Keratinocyte (primary cell): ENCODE measurements around the gene CENPT. TPM values are rescaled to one million over a fixed set of nuclear protein-coding genes. Genes with fewer than 3 reads are reported as not detected.

ENCODE experiments used
- DNase-seq: peaks from one replicate; pipeline ENCODE4 v3.0.0-alpha.2; 2011; ENCODE audit warnings: low read depth, missing footprints, low spot score
- FAIRE-seq: peaks from 2 replicates; lab custom pipeline; 2011; peaks lifted over from hg19 to GRCh38; lab: Jason Lieb, UNC
- H2AFZ ChIP-seq: 2 replicates; pipeline ENCODE4 v1.6.0; 2012; ENCODE audit warnings: low read length, control low read depth, inconsistent platforms; ENCODE audit not compliant: control insufficient read depth
- H3K27ac ChIP-seq: 2 replicates; pipeline ENCODE4 v1.5.1; 2011; ENCODE audit warnings: low read length; ENCODE audit not compliant: control insufficient read depth, insufficient read depth
- H3K27me3 ChIP-seq: 3 replicates; pipeline ENCODE4 v1.6.0; 2011; ENCODE audit warnings: low read length; ENCODE audit not compliant: control insufficient read depth, insufficient read depth; ENCODE audit errors: extremely low read depth
- H3K36me3 ChIP-seq, 2 experiments: 2 replicates in 1 of 2; 3 replicates in 1 of 2; pipeline ENCODE4 v1.5.1; 2011; ENCODE audit warnings: low read length in 2 of 2, mild to moderate bottlenecking in 1 of 2; ENCODE audit not compliant: control insufficient read depth in 2 of 2, insufficient read depth in 2 of 2; ENCODE audit errors: extremely low read depth in 1 of 2
- H3K4me1 ChIP-seq: 3 replicates; pipeline ENCODE4 v1.5.1; 2011; ENCODE audit warnings: low read length; ENCODE audit not compliant: control insufficient read depth, insufficient read depth; ENCODE audit errors: extremely low read depth
- H3K4me2 ChIP-seq: 3 replicates; pipeline ENCODE4 v1.6.0; 2011; ENCODE audit warnings: low read depth, low read length; ENCODE audit not compliant: control insufficient read depth, insufficient read depth; ENCODE audit errors: extremely low read depth
- H3K4me3 ChIP-seq, 3 experiments: fragments of 200-600 bp in 1 of 3; sonication (generic) in 1 of 3; 2 replicates in 2 of 3; 3 replicates in 1 of 3; pipeline ENCODE4 v1.5.1; 2011 to 2016; ENCODE audit warnings: low read length in 3 of 3, mild to moderate bottlenecking in 3 of 3, control low read depth in 2 of 3, inconsistent platforms in 1 of 3, low read depth in 1 of 3, mixed read lengths in 1 of 3, mixed run types in 1 of 3, moderate library complexity in 1 of 3; ENCODE audit not compliant: control insufficient read depth in 2 of 3, insufficient read depth in 2 of 3; ENCODE audit errors: extremely low read depth in 1 of 3
- H3K79me2 ChIP-seq: 2 replicates; pipeline ENCODE4 v1.6.0; 2012; ENCODE audit warnings: low read length; ENCODE audit not compliant: control insufficient read depth, insufficient read depth
- H3K9ac ChIP-seq: 3 replicates; pipeline ENCODE4 v1.6.0; 2011; ENCODE audit warnings: low read length; ENCODE audit not compliant: control insufficient read depth, insufficient read depth; ENCODE audit errors: extremely low read depth
- H3K9me1 ChIP-seq: 3 replicates; pipeline ENCODE4 v1.6.0; 2011; ENCODE audit warnings: low read length; ENCODE audit not compliant: control insufficient read depth, insufficient read depth; ENCODE audit errors: extremely low read depth
- H3K9me3 ChIP-seq: 2 replicates; pipeline ENCODE4 v1.5.1; 2012; ENCODE audit warnings: low read depth, low read length; ENCODE audit not compliant: control insufficient read depth
- H4K20me1 ChIP-seq: 3 replicates; pipeline ENCODE4 v1.6.0; 2011; ENCODE audit warnings: low read length; ENCODE audit not compliant: control insufficient read depth, insufficient read depth; ENCODE audit errors: extremely low read depth
- CTCF ChIP-seq, 3 experiments: IDR thresholded peaks in 1 of 3; conservative IDR thresholded peaks in 1 of 3; optimal IDR thresholded peaks in 1 of 3; 2 replicates in 2 of 3; 3 replicates in 1 of 3; pipeline versions ENCODE3 to v1.5.1; 2011; ENCODE audit warnings: low read length in 3 of 3, mild to moderate bottlenecking in 3 of 3, moderate library complexity in 2 of 3, control low read depth in 1 of 3, inconsistent platforms in 1 of 3; ENCODE audit not compliant: insufficient read depth in 2 of 3; ENCODE audit errors: extremely low read depth in 1 of 3
- EZH2 ChIP-seq: IDR thresholded peaks from one replicate; pipeline ENCODE4 v1.6.1; 2012; ENCODE audit warnings: inconsistent platforms, mild to moderate bottlenecking, low read length, moderate library complexity
- dilution Hi-C: fragments of 300-500 bp; cut with MboI; formaldehyde crosslinking; loops from one replicate; pipeline ENCODE4 v1.7.0; 2020; ENCODE audit warnings: low sequenced_read_pairs; ENCODE audit not compliant: extremely low pct_ligation_motif_present
- polyA plus RNA-seq, 5 experiments: library from polyadenylated mRNA; depleted of rRNA in 3 of 5; stranded (reverse) in 3 of 5; stranded (forward) in 1 of 5; unstranded in 1 of 5; fragments of >200 nt; gene quantifications; 1 replicate in 1 of 5; 2 replicates in 3 of 5; 3 replicates in 1 of 5; pipeline versions ENCODE4 v1.2.1 to v1.2.3, GENCODE V29; 2011 to 2012; ENCODE audit warnings: missing spikeins in 2 of 5, low read depth in 1 of 5, low replicate concordance in 1 of 5

CENPT gene
- polyA plus RNA-seq, 1 donor (not counting 4 experiments of a cell fraction or from before 2014, with no cell fraction given): 30.1 TPM

GRCh38 chr16:67782567-67783352 is 64.7 kb downstream of the CENPT start:
- dilution Hi-C loops: no loop called here
- FAIRE-seq: no peak

DNA sequence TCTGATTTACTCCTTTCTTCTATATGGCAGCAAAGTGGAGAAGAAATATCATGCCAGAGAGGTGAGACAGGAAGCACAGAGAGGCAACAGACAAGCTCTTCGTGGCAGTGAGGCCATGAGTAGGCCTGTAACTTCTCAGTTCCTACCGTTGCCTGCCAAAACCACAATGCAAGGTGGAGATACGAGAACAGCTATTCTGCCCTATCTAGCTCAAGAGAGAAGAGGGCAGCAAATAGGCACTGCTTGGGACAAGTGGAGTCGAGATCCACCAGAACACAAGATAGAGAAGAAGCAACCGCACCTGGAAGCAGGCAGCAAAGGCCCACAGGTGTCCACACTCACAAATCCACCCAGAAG is 66.0 kb downstream of the CENPT start:
- Histone ChIP-seq H3K4me3 (no peak overlapping the region), H3K27me3 (no peaks in the 10 kb centered on the region), H3K36me3 (peaks cover 2 to 5% of the 10 kb centered on the region in 2 experiments), H3K9ac (no peak overlapping the region), H3K79me2 (peaks cover 19% of the 10 kb centered on the region), H3K9me3 (no peaks in the 10 kb centered on the region), H3K4me2 (peak overlapping the region; percentile 23), H3K9me1 (no peaks in the 10 kb centered on the region), H3K4me1 (peaks cover 30% of the 10 kb centered on the region), H4K20me1 (peaks cover 2% of the 10 kb centered on the region), H3K27ac (no peak overlapping the region), H2AFZ (no peak overlapping the region)
- TF ChIP-seq CTCF (optimal IDR thresholded peaks at IDR 0.05 in 1 of 3, IDR thresholded peaks at IDR 0.05 in 1 of 3, conservative IDR thresholded peaks at IDR 0.05 in 1 of 3; ENCODE audit: extremely low read depth in 1 of 3, insufficient read depth in 2 of 3, low read length in 3 of 3) (no peak), EZH2 (no peak)
- FAIRE-seq (no peak), DNase-seq (no peak)
- dilution Hi-C loops: no loop called here

More at GRCh38 chr16:67782567-67783352, 64.7 kb downstream of the CENPT start:
- Histone ChIP-seq H4K20me1 (peaks cover 2% of the 10 kb centered on the region), H3K9me1 (no peaks in the 10 kb centered on the region), H3K9ac (no peak overlapping the region), H3K79me2 (peaks cover 20% of the 10 kb centered on the region), H3K36me3 (peaks cover 2 to 5% of the 10 kb centered on the region in 2 experiments), H3K4me3 (no peak overlapping the region), H3K27ac (no peak overlapping the region), H2AFZ (no peak overlapping the region), H3K4me2 (no peak overlapping the region), H3K4me1 (peaks cover 30% of the 10 kb centered on the region), H3K9me3 (no peaks in the 10 kb centered on the region), H3K27me3 (no peaks in the 10 kb centered on the region)
- no peak for DNase-seq
- TF ChIP-seq CTCF (optimal IDR thresholded peaks at IDR 0.05 in 1 of 3, IDR thresholded peaks at IDR 0.05 in 1 of 3, conservative IDR thresholded peaks at IDR 0.05 in 1 of 3; ENCODE audit: extremely low read depth in 1 of 3, insufficient read depth in 2 of 3, low read length in 3 of 3): no peak
- TF ChIP-seq EZH2: no peak
